HG03095 (cell line): ENCODE results near the gene SRPK2.
"Not testable (repeated sequence)": the region's sequence is repeated elsewhere in the genome, so short reads cannot be mapped to it uniquely, and the experiment has no call there.

Experiments
- ATAC-seq: cut with Tn5 transposase; IDR thresholded peaks from one replicate; pipeline ENCODE4 v1.9.1; 2021; ENCODE audit warnings: moderate library complexity; ENCODE audit not compliant: unreplicated experiment

SRPK2 gene

DNA sequence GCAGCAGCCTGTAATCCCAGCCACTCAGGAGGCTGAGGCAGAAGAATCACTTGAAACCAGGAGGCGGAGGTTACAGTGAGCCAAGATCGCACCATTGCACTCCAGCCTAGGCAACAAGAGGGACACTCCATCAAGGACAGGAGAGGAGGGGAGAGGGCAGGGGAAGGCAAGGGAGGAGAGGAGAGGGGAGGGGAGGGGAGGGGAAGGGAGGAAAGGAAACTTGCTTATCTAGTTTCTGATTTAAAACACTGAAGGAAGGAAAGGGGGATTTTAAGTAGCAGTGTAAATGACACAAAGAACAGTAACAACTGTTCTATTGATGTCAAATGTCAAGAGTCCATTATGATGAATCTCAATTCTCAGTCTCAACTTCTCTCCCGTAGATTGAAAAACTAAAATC lies 43.7 kb downstream of the SRPK2 start:
- ATAC-seq, result no peak

DNA sequence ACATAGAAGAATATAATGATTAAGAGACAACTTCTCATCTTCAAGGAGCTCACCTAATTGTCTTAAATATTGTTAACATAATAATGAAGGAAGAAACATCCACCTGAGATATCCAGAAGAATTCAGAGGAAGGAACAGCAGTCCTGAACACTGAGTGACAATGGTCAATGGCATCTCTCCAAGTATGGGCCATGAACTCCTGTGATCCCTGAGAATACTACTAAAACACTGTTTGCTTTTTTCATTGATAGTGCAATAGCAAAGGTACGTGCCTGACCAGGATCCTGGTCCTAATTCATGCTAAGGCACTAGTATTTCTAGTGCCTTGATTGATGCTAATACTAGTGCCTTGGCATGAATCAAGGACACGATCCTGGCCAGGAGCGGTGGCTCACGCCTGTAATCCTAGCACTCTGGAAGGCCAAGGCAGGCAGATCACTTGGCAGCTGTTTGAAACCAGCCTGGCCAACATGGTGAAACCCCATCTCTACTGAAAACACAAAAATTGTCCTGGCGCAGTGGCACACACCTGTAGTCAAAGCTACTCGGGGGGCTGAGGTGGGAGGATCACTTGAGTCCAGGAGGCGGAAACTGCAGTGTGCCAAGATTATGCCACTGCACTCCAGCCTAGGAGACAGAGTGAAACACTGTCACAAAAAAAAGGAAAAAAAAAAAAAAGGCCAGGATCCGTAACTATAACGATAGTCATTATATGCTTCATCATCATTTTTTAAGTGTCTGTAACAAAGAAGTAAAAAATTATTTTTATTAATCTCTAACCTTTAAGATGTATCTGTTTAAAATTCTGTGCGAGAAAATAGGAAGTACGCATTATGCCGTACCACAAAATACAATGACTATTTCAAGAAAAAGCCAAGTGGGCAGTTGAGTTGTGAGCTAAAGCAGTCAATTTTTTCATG lies 49.1 kb downstream of the SRPK2 start:
- ATAC-seq, result no peak

DNA sequence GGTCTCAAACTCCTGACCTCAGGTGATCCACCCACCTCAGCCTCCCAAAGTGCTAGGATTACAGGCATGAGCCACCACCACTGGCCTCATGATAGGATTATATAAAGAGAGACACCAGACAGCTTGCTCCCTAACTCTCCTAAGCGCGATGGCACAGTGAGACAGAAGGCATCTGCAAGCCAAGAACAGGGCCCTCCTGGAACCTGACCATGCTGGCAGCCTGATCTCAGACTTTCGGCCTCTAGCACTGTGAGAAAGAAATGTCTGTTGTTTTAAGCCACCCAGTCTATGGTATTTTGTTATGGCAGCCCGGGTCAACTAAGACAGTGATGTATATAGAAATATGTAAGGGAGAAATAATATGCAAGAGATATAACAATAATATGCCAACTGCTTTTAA lies 51.2 kb downstream of the SRPK2 start:
- no peak for ATAC-seq

DNA sequence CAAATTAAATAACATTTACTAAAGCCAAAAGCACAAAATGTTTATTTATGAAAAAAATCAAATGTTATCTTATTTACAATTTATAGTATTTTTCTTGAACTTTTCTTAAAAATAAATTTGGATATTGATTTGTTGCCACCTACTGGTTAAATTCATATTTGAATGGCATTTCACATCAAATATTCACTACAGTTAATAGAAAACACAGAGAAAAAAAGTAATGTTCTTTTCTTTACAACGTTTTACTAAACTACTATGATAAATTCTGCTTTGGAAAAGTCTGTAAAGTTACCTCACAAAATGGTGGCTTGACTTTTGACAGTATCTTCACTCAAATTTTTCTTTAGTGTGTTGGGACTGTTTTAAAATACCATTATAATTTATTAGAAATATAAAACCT lies 52.7 kb downstream of the SRPK2 start:
- ATAC-seq, result no peak

DNA sequence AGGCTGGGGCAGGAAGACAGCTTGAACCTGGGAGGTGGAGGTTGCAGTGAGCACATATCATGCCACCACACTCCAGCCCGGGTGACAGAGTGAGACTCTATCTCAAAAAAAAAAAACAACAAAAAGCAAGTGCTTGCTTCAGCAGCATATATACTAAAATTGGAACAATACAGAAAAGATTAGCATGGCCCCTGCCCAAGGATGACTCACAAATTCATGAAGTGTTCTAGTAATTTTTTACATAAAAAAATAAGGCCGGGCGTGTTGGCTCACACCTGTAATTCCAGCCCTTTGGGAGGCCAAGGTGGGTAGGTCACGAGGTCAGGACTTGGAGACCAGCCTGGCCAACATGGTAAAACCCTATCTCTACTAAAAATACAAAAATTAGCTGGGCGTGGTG lies 56.1 kb downstream of the SRPK2 start:
- ATAC-seq, result not testable (repeated sequence)

DNA sequence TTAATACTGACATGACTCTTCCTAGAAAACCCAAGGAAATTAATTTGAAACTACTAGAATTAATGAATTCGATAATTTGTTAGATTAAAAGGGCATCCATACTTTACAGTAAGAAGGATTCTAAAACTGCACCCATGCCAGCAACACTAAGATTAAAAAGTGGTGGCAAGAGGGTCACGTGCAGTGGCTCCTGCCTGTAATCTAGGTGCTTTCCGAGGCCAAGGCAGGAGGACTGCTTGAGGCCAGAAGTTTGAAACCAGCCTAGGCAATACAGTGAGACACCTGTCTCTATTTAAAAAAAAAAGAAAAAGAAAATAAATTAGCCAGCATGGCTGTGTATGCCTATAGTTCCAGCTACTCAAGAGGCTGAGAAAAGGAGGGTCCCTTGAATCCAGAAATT lies 58.2 kb downstream of the SRPK2 start:
- no peak for ATAC-seq

DNA sequence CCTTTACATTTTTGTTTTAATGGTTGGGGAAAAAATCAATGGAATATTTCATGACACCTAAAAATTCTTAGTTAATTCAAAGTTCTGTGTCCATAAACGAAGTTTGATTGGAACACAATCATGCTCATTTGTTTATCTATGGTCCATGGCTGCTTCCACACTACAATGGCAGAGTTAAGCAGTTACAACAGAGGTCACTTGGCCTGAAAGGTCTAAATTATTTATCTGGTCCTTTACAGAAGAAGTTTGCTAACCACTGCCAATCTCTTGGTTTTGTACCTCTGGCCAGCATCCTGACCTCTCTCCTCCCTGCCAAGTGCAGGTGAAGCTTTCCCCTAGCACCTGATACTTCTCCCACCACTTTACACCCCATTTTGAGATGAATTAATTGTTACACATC lies 61.5 kb downstream of the SRPK2 start:
- ATAC-seq, result no peak

DNA sequence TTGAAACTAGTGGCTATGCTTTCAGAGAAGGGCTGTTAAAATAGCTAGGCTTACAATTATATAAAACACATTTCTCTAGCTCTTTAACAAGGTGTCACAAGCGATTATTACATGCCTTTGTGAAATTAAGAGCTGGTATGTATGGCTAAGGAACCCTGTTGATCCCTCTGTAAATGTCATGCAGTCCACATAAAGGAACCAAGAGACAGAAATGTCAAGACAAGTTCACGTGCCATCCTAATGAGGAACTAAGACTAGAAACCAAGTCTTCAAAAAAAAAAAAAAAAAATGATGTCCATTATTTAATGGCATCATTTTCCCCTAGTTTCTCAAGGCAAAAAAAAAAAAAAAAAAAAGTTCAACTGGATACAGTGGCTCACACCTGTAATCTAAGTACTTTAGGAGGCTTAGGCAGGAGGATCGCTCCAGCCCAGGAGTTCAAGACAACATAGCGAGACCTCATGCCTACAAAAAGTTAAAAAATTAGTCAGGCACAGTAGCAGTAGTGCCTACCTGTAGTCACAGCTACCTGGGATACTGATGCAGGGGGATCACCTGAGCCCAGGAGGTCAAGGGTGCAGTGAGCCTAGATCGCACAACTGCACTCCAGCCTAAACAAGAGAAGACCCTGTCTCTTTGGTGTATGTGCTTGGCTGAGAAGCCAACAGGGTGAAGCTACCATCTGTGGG lies 63.4 kb downstream of the SRPK2 start:
- no peak for ATAC-seq

DNA sequence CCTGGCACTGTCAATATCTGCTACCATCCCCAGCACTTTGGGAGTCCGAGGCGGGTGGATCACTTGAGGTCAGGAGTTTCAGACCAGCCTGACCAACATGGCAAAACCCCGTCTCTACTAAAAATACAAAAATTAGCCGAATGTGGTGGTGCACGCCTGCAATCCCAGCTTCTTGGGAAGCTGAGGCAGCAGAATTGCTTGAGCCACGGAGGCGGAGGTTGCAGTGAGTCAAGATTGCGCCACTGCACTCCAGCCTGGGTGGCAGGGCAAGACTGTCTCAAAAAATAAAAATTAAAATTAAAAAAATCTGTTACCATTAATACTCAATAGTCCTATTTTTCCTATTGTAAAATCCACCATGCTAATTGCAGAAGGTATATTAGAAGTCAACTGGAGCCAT lies 64.1 kb downstream of the SRPK2 start:
- not testable (repeated sequence) for ATAC-seq

DNA sequence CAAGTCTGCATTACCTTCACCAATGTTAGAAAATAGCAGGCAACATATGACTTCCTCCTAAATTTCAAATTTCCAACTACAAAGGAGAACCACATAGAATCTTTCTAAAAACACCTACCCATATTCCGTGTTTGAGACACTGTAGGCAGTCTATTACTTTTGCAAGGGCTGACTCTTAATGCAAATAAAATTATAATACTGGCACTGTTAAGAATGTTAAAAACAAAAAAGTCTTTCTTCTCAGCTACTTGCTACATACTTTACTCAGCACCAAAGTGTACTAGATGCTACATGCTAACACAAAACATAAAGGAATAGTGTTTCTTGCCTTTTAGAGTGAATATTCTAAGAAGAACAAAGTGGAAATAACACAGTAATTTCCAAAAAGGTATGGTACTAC lies 65.4 kb downstream of the SRPK2 start:
- no peak for ATAC-seq

DNA sequence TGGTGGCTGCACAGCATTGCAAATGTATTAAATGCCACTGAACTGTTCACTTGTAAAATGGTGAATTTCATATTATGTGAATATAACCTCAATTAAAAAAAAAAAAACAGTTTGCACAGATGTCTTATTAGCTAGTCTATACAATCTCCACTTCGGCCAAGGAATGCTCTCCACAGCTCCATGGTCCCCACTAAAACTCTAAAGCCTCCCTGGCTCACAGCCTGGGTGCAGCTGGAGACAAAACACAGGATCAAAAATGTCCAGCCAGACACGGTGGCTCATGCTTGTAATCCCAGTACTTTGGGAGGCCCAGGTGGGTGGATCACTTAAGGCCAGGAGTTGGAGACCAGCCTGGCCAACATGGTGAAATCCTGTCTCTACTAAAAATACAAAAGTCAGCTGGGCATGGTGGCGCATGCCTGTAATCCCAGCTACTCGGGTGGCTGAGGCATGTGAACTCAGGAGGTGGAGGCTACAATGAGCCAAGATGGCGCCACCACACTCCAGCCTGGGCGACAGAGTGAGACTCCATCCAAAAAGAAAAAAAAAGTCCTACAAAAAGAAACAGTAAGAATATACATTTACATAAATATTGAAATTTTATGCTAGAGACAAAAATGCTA lies 66.0 kb downstream of the SRPK2 start:
- ATAC-seq, result no peak

DNA sequence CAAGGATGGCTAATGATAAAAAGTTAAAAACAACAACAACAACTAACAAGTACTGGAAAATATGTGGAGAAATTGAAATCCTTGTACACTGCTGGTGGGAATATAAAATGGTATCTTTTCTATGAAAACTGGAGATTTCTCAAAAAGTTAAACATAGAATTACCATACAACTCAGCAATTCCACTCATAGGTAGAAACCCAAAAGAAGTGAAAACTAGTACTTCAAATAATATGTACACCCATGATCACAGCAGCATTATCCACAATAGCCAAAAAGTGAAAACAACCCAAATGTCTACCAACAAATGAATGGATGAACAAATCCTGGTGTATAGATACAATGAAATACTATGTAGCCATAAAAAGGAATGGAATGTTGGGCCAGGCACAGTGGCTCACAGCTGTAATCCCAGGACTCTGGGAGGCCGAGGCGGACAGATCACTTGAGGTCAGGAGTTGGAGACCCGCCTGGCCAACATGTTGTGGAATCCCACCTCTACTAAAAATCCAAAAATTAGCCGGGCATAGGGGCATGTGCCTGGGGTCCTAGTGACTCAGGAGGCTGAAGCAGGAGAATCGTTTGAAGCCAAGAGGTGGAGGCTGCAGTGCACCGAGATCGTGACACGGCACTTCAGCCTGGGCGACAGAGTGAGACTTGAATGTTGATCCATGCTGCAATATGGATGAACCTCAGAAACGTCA lies 66.8 kb downstream of the SRPK2 start:
- ATAC-seq, result no peak

DNA sequence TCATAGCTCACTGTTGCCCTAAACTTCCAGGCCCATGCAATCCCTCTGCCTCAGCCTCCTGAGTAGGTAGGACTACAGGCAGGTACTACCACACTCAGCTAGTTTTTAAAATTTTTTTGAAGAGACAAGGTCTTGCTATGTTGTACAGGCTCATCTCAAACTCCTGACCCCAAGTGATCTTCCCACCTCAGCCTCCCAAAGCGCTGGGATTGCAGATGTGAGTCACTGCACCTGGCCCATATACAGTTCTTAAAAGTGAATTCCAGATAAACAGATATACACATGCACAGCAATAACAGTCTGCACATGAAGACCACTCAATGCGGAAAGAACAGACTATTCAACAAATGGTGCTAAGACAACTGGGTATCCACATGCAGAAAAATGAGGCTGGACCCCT lies 67.8 kb downstream of the SRPK2 start:
- ATAC-seq, result no peak

DNA sequence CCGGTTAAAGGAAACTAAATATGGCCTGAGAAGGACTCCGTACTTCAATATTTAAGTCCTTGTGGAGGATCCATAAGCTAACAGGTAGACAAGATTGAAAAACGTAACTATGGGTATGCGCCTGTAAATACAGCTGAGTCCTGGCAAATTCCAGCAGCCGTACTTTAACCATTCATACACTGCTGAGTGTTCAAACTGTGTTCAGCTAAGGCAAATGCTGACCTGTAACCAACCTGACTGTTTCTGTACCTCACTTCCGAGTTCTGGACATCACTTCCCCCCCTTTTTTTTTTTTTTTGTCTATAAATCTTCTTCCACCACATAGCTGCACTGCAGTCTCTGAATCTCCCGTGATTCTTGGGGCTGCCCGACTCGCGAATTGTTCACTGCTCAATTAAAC lies 69.1 kb downstream of the SRPK2 start:
- no peak for ATAC-seq

DNA sequence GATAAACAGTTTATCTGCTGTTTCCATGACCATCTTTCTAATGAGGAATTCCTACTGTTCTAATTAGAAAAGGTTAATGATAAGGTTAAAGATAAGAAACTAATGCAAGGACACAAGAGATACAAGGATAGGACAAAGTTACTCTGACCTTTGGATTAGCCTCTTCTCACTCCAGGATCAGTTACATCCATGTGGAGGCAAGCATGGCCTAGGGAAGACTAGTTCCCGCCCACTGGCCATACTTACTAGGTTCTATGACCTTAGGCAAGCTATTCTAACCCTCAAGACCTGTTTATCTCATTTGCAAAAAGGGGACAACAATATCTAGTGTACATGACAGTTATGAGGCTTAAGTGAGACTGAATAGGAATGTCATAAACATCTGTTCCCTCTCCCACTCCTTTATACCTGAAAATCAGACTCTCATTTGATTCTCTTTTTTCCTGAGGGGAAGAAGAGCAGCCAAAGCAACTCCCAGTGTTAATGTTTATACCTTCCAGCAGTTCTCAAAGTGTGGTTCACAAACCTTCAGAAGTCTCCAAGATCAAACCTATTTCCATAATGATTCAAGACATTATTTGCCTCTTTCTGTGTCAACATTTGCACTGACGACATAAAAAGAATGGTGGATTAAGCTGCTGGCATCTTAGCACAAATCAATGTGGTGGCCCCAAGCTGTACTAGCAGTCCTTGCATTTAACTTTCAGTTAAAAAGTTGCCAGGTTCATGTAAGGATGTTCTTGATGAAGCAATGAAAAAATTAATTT lies 72.0 kb downstream of the SRPK2 start:
- no peak for ATAC-seq

DNA sequence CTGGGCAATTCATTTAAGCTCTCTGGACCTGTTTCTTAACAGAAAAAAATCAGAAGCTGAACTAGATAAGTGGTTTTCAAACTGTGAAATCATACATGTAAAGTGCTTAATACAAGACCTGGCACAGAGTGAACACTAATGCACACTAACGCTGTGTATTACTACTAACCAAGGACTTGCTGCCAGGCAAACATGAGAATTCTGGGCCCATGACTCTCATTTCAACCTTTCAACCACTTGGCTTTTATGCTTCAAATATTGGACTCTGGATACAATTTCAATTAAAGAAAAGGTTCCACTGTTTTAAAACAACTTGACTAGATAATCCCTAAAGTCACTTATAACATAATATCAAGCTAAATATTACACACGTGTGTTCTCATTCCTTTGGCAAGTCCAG lies 73.4 kb downstream of the SRPK2 start:
- ATAC-seq, result no peak

DNA sequence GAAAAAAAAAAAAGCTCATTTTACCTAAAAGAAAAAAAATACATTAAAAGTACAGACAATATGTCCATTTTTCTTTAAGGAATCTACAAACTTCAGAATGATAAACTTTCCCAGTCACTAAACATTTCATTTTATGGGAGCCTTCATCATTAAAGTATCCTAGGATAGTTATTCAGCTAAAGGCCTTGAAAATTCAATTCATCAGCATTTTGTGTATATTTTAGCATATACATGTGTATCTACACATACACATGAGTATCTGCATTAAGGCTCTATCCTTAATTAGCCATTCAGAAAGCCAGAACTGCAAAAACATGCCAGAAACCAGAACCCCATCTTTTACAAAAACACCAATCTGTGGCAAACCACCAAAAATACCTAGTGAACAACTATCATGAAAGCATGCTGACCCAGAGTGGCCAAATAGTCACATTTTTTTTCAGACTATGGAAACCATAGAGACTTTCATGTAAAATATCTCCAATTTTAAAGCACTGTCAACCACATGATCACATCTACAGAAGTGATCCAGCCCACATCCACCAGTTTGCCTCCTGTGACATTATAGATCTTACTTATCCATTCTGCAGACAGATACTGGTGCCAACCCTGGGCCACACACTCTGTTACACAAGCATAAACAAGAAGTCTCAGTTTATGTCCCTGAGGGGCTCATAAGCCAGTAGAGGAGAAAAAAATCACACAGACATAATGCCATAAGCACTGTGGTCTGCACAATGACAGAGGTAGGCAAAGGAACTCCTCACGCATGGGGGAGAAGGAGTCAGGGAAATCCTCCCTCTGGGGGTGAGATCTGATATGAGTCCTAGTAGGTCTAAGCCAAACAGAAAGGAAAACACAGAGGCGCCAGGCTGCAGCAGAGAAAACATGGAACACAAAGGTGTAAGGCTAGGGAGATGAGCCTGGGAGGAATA lies 79.2 kb downstream of the SRPK2 start:
- ATAC-seq, result no peak

DNA sequence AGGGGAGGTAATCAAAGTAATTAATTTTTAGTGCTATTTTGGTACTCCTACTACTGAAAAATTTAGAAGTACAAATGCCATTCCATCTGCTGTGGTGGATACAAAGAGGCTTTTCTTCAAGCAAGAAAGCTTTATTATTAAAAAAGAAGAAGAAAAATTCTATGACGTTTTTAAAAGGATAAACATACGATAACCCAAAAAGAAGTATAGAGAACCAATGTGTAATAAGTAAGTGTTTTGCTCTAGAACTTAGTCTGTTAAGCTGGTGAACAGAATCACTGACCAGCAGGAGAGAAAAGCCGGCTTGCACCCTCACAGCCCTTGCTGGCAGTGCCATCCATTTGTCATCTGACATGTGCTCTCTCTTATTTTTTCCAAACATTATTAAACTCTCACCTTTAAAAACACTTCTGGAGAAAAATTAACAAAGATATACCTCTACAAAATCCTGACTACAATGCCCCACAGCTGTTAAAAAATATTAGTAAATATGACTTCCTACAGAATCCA lies 81.5 kb downstream of the SRPK2 start:
- ATAC-seq, result no peak

DNA sequence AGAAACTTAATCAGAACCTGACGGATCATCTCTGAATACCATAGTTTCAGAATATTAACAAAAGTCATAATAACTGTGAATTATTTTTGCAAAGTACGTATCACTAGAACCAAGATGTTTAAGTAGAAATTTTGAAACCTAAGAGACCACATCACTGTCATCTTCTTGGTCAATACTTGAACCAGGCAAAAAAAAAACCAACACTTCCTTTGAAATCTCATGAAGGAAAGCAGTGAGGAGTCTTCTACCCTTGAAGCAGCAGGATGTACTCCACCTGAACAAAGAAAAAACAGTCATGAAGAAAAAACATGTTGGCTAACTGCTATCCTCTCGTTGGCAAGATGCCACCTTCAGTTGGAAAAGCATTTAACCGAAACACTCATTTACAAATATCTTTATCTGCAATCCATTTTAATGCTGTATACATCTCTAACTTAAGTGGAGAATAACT lies 82.4 kb downstream of the SRPK2 start:
- no peak for ATAC-seq
